Mesenchymal stem cell (in vitro differentiated cells and primary cell): ENCODE measurements around the gene IFNAR2.
A peak's percentile ranks its signal among the peaks of the same experiment; 100 is the strongest.
"Not testable (repeated sequence)": the region's sequence is repeated elsewhere in the genome, so short reads cannot be mapped to it uniquely, and the experiment has no call there.

Experiments used
- DNase-seq: peaks from one replicate; pipeline ENCODE4 v3.0.0-alpha.2; 2013
- H2AFZ ChIP-seq: one replicate; pipeline ENCODE4 v1.6.1; 2013; ENCODE audit warnings: low read depth, mild to moderate bottlenecking, control low read depth, inconsistent platforms, low read length, moderate library complexity
- H2AK5ac ChIP-seq: 2 replicates; pipeline ENCODE4 v1.6.1; 2013; ENCODE audit warnings: low read length, moderate library complexity, mild to moderate bottlenecking, inconsistent platforms; ENCODE audit not compliant: severe bottlenecking
- H2BK120ac ChIP-seq: one replicate; pipeline ENCODE4 v1.6.1; 2013; ENCODE audit warnings: low read depth, mild to moderate bottlenecking, inconsistent platforms, low read length, moderate library complexity
- H2BK12ac ChIP-seq, 2 experiments: one replicate each; pipeline ENCODE4 v1.6.1; 2013; ENCODE audit warnings: inconsistent platforms in 2 of 2, low read length in 2 of 2, mild to moderate bottlenecking in 2 of 2, moderate library complexity in 2 of 2, control low read depth in 1 of 2
- H2BK15ac ChIP-seq: one replicate; pipeline ENCODE4 v1.6.1; 2013; ENCODE audit warnings: mild to moderate bottlenecking, low read depth, inconsistent platforms; ENCODE audit not compliant: poor library complexity, severe bottlenecking
- H2BK5ac ChIP-seq: 2 replicates; pipeline ENCODE4 v1.6.1; 2013; ENCODE audit warnings: low read depth, mild to moderate bottlenecking, low read length, control low read depth, inconsistent platforms; ENCODE audit not compliant: poor library complexity, severe bottlenecking
- H3K14ac ChIP-seq, 2 experiments: one replicate each; pipeline ENCODE4 v1.6.1; 2013; ENCODE audit warnings: inconsistent platforms in 2 of 2, low read length in 2 of 2, control low read depth in 1 of 2, mild to moderate bottlenecking in 1 of 2, moderate library complexity in 1 of 2
- H3K18ac ChIP-seq, 2 experiments: one replicate each; pipeline ENCODE4 v1.6.1; 2013; ENCODE audit warnings: inconsistent platforms in 2 of 2, low read length in 2 of 2, control low read depth in 1 of 2, low read depth in 1 of 2, mild to moderate bottlenecking in 1 of 2
- H3K23ac ChIP-seq, 2 experiments: one replicate each; pipeline ENCODE4 v1.6.1; 2013; ENCODE audit warnings: inconsistent platforms in 2 of 2, low read length in 2 of 2, mild to moderate bottlenecking in 2 of 2, moderate library complexity in 2 of 2, control low read depth in 1 of 2
- H3K27ac ChIP-seq: 2 replicates; pipeline ENCODE4 v1.5.1; 2013; ENCODE audit warnings: mild to moderate bottlenecking, moderate library complexity, low read length, control low read depth, inconsistent platforms; ENCODE audit not compliant: poor library complexity, severe bottlenecking
- H3K27me3 ChIP-seq, 2 experiments: 2 replicates each; pipeline versions ENCODE4 v1.6.1 to v1.7.0; 2013; ENCODE audit warnings: low read length in 2 of 2, mild to moderate bottlenecking in 2 of 2, moderate library complexity in 2 of 2, control low read depth in 1 of 2, inconsistent platforms in 1 of 2; ENCODE audit not compliant: control insufficient read depth in 1 of 2, insufficient read depth in 1 of 2
- H3K36me3 ChIP-seq, 2 experiments: 2 replicates each; pipeline versions ENCODE4 v1.6.1 to v1.7.0; 2013; ENCODE audit warnings: low read length in 2 of 2, control low read depth in 1 of 2, inconsistent platforms in 1 of 2, low read depth in 1 of 2, mild to moderate bottlenecking in 1 of 2; ENCODE audit not compliant: insufficient read depth in 2 of 2, control insufficient read depth in 1 of 2
- H3K4ac ChIP-seq, 2 experiments: one replicate each; pipeline ENCODE4 v1.6.1; 2013; ENCODE audit warnings: inconsistent platforms in 2 of 2, low read length in 2 of 2, mild to moderate bottlenecking in 2 of 2, moderate library complexity in 2 of 2, control low read depth in 1 of 2, low read depth in 1 of 2
- H3K4me1 ChIP-seq: 2 replicates; pipeline ENCODE4 v1.6.1; 2013; ENCODE audit warnings: low read depth, low read length, control low read depth; ENCODE audit not compliant: control insufficient read depth, insufficient read depth
- H3K4me2 ChIP-seq: 2 replicates; pipeline ENCODE4 v1.6.1; 2013; ENCODE audit warnings: low read length, mild to moderate bottlenecking, inconsistent platforms; ENCODE audit not compliant: poor library complexity, severe bottlenecking
- H3K4me3 ChIP-seq, 2 experiments: 2 replicates each; pipeline versions ENCODE4 v1.5.1 to v1.7.0; 2013; ENCODE audit warnings: low read length in 2 of 2, mild to moderate bottlenecking in 2 of 2, control low read depth in 1 of 2, low read depth in 1 of 2; ENCODE audit not compliant: insufficient read depth in 1 of 2
- H3K79me1 ChIP-seq: replicated peaks from 2 replicates; pipeline ENCODE4 v1.6.1; 2013; ENCODE audit warnings: mild to moderate bottlenecking, control low read depth, low read length, inconsistent platforms; ENCODE audit not compliant: poor library complexity, severe bottlenecking
- H3K9ac ChIP-seq: 2 replicates; pipeline ENCODE4 v1.7.0; 2013; ENCODE audit warnings: mild to moderate bottlenecking, low read length, moderate library complexity
- H3K9me3 ChIP-seq: 2 replicates; pipeline ENCODE4 v1.7.0; 2013; ENCODE audit warnings: mild to moderate bottlenecking, low read length; ENCODE audit not compliant: control insufficient read depth
- H4K8ac ChIP-seq: one replicate; pipeline ENCODE4 v1.6.1; 2013; ENCODE audit warnings: inconsistent platforms, mild to moderate bottlenecking, low read length, moderate library complexity
- H4K91ac ChIP-seq: one replicate; pipeline ENCODE4 v1.6.1; 2013; ENCODE audit warnings: mild to moderate bottlenecking, low read length, inconsistent platforms
- WGBS: methylation state at CpG from one replicate; pipeline ENCODE4 v1.1.7; 2013; ENCODE audit warnings: mixed read lengths; 5-methylcytosine and 5-hydroxymethylcytosine counted together

Gene IFNAR2

DNA sequence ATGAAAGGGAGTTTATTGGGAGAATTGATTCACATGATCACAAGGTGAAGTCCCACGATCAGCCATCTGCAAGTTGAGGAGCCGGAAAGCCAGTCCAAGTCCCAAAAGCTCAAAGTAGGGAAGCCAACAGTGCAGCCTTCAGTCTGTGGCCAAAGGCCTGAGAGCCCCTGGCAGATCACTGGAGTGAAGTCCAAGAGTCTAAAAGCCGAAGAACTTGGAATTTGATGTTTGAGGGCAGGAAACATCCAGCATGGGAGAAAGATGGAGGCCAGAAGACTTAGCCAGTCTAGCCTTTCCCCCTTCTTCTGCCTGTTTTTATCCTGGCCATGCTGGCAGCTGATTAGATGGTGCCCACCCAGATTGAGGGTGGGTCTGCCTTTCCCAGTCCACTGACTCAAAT lies 4.4 kb upstream of the IFNAR2 start:
- 90% methylated on average over 3 of the region's 3 CpGs for WGBS
- not testable (repeated sequence) for H3K4me1 ChIP-seq, H4K8ac ChIP-seq, H2BK5ac ChIP-seq, H3K14ac ChIP-seq, H3K4me2 ChIP-seq, H3K4ac ChIP-seq, H4K91ac ChIP-seq, H3K27me3 ChIP-seq, H3K27ac ChIP-seq, H3K36me3 ChIP-seq, H3K9ac ChIP-seq, H3K79me1 ChIP-seq, H3K9me3 ChIP-seq, H3K4me3 ChIP-seq, H2BK15ac ChIP-seq, H3K23ac ChIP-seq, H2BK120ac ChIP-seq, H2BK12ac ChIP-seq, DNase-seq, H2AFZ ChIP-seq, H3K18ac ChIP-seq
- H2AK5ac ChIP-seq = peak overlapping the region; percentile 51

- Histone ChIP-seq H3K4me1 (peaks cover 5% of the 10 kb centered on the region), H3K27ac (no peak overlapping the region), H3K14ac (no peak overlapping the region), H2BK15ac (no peak overlapping the region), H4K8ac (no peak overlapping the region), H3K27me3 (no peaks in the 10 kb centered on the region), H2AK5ac (no peak overlapping the region), H2BK120ac (no peak overlapping the region), H2BK12ac (no peak overlapping the region), H3K4ac (no peak overlapping the region), H3K36me3 (no peaks in the 10 kb centered on the region), H4K91ac (no peak overlapping the region), H2BK5ac (no peak overlapping the region), H3K18ac (no peak overlapping the region), H2AFZ (no peak overlapping the region), H3K79me1 (peaks cover 9% of the 10 kb centered on the region), H3K9me3 (no peaks in the 10 kb centered on the region), H3K4me2 (no peak overlapping the region), H3K4me3 (no peak overlapping the region), H3K9ac (no peak overlapping the region), H3K23ac (no peak overlapping the region)
- WGBS = 85% methylated on average over 2 of the region's 3 CpGs
- no peak for DNase-seq
Measured at GRCh38 chr21:33228455-33228854, 1.3 kb upstream of the IFNAR2 start.

DNA sequence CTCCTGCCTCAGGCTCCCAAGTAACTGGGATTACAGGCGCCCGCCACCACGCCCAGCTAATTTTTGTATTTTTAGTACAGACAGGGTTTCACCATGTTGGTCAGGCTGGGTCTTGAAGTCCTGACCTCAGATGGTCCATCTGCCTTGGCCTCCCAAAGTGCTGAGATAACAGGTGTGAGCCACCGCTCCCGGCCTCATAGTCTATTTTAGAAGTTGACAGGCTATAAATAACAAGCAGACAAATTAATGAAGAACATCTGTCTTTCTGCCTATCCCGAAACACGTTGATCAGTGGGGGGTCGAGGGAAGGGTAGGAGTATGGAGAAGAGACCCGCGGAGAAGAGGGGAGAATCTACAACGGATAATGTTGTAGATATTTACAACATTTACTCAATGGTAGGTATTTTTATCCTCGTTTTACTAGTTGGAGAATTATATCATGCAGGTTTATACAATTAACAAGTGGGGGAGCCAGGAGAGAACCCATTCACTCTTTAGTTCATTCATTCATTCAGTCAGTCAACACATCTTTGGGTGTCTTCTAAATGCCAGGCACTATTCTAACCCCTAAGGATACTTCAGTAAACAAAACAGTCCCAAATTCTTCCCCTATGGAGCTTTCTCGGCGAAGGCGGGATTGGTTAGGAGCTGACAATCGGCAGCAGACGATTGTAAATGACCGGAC lies 497 bp upstream of the IFNAR2 start:
- Histone ChIP-seq H3K4me2 (peak overlapping the region; percentile 93), H3K23ac (no peak overlapping the region), H3K18ac (no peak overlapping the region), H2BK15ac (no peak overlapping the region), H3K4me1 (peaks cover 5% of the 10 kb centered on the region), H3K4ac (no peak overlapping the region), H2BK120ac (no peak overlapping the region), H2BK12ac (no peak overlapping the region), H3K79me1 (peaks cover 9% of the 10 kb centered on the region), H2BK5ac (no peak overlapping the region), H3K4me3 (peak overlapping the region in 1 of 2 experiments; percentile 76), H2AK5ac (no peak overlapping the region), H3K9ac (peak overlapping the region; percentile 78), H4K8ac (no peak overlapping the region), H3K36me3 (no peaks in the 10 kb centered on the region), H3K27ac (peak overlapping the region; percentile 52), H3K9me3 (no peaks in the 10 kb centered on the region), H3K14ac (no peak overlapping the region), H4K91ac (no peak overlapping the region), H2AFZ (no peak overlapping the region), H3K27me3 (no peaks in the 10 kb centered on the region)
- DNase-seq = no peak
- 30% methylated on average over 8 of the region's 18 CpGs for WGBS

GRCh38 chr21:33230545-33231324 lies 997 bp downstream of the IFNAR2 start:
- Histone ChIP-seq H3K27ac (peak overlapping the region; percentile 67), H3K79me1 (peaks cover 16% of the 10 kb centered on the region), H2BK120ac (no peak overlapping the region), H3K9me3 (no peaks in the 10 kb centered on the region), H2BK12ac (peak overlapping the region in 1 of 2 experiments; percentile 21), H3K9ac (peak overlapping the region; percentile 90), H3K23ac (peak overlapping the region in 1 of 2 experiments; percentile 93), H4K91ac (no peak overlapping the region), H2AFZ (peak overlapping the region; percentile 96), H3K4ac (peak overlapping the region in 1 of 2 experiments; percentile 95), H2BK15ac (peak overlapping the region; percentile 52), H3K14ac (peak overlapping the region in 1 of 2 experiments; percentile 91), H2AK5ac (no peak overlapping the region), H4K8ac (peak overlapping the region; percentile 33), H3K4me2 (peak overlapping the region; percentile 92), H2BK5ac (no peak overlapping the region), H3K4me3 (peak overlapping the region; percentile 86 to 97), H3K4me1 (peaks cover 5% of the 10 kb centered on the region), H3K18ac (peak overlapping the region; percentile 17 to 98), H3K27me3 (no peaks in the 10 kb centered on the region), H3K36me3 (no peaks in the 10 kb centered on the region)
- 3% methylated on average over 23 of the region's 30 CpGs for WGBS
- DNase-seq = peak; percentile 80
